Progenitor cell of endocrine pancreas (in vitro differentiated cells): ENCODE measurements around the gene L3MBTL3. TPM values are rescaled to one million over a fixed set of nuclear protein-coding genes. Genes with fewer than 3 reads are reported as not detected.

Experiments used
- DNase-seq: peaks from one replicate; pipeline ENCODE4 v3.0.0; 2021; ENCODE audit warnings: low spot score; ENCODE audit not compliant: unreplicated experiment
- H3K27ac Mint-ChIP-seq: 2 replicates; pipeline ENCODE4 v1.8.0; 2021; ENCODE audit warnings: mild to moderate bottlenecking, moderate library complexity, mixed read lengths
- H3K27me3 Mint-ChIP-seq: 2 replicates; pipeline ENCODE4 v1.8.0; 2021; ENCODE audit warnings: mixed read lengths
- H3K36me3 Mint-ChIP-seq: 2 replicates; pipeline ENCODE4 v1.8.0; 2022; ENCODE audit warnings: mixed read lengths; ENCODE audit not compliant: insufficient read depth
- H3K4me1 Mint-ChIP-seq: 2 replicates; pipeline ENCODE4 v1.8.0; 2021; ENCODE audit warnings: low read depth, mixed read lengths
- H3K4me3 Mint-ChIP-seq: 2 replicates; pipeline ENCODE4 v1.8.0; 2021; ENCODE audit warnings: low read depth, mild to moderate bottlenecking, moderate library complexity, mixed read lengths
- H3K9me3 Mint-ChIP-seq: 2 replicates; pipeline ENCODE4 v1.8.0; 2021; ENCODE audit warnings: low read depth, mixed read lengths
- total RNA-seq: library from RNA; stranded (reverse); gene quantifications from 2 replicates; pipeline ENCODE4 v1.2.1, GENCODE V29; 2021
- TF ChIP-seq, protein P1 (sequence below): fragments of 200-600 bp; sonication (generic); IDR thresholded peaks from one replicate; pipeline ENCODE4 v1.5.0; 2021; ENCODE audit warnings: antibody characterized with exemption, mild to moderate bottlenecking; ENCODE audit not compliant: unreplicated experiment

The L3MBTL3 gene
- total RNA-seq, 1 donor from 2014 or later = 30.3 TPM

DNA sequence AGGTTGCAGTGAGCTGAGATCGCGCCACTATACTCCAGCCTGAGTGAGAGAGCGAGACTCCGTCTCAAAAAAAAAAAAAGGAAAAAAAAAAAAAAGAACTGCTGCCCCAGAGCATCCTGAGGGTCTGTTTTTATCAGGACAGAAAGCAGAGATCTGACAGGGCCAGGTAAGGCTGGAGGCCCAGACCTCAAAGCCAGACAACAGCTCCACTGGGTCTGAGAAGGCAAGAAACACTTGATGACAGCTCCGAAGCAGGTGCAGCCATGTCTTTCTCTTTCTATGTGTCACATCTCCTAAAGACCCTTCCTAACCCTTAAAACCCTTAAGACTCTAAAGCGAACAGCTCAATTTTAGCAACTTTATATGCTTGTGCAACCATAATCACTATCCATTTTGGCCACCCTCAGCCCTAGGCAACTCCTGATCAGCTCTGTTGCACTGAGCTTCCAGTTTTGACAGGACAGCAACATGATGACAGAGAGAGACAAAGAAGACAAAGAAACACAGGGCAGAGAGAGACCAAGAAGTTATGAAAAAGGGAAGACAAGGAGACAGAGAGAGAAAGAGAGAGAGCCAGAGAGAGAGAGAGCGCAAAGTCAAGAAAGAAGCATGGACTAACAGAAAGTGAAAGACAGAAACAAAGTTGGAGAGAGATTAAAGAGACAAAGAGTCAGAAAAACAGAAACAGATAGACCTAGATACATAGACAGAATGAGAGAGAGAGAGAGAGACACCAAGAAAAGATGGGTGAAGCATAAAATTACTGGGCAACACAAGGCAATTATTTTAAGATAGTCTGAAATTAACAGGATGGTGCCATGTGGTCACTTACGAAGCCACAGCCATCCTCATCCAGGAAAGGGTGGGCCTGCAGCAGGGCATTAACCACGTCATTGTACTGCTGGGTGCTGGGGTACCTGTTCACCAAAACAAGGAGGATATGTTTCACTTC, 165.2 kb downstream of the L3MBTL3 start:
- H3K27ac Mint-ChIP-seq = no peak overlapping the region
- TF ChIP-seq, protein P1, sequence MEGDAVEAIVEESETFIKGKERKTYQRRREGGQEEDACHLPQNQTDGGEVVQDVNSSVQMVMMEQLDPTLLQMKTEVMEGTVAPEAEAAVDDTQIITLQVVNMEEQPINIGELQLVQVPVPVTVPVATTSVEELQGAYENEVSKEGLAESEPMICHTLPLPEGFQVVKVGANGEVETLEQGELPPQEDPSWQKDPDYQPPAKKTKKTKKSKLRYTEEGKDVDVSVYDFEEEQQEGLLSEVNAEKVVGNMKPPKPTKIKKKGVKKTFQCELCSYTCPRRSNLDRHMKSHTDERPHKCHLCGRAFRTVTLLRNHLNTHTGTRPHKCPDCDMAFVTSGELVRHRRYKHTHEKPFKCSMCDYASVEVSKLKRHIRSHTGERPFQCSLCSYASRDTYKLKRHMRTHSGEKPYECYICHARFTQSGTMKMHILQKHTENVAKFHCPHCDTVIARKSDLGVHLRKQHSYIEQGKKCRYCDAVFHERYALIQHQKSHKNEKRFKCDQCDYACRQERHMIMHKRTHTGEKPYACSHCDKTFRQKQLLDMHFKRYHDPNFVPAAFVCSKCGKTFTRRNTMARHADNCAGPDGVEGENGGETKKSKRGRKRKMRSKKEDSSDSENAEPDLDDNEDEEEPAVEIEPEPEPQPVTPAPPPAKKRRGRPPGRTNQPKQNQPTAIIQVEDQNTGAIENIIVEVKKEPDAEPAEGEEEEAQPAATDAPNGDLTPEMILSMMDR = no peak
- H3K27me3 Mint-ChIP-seq = peaks cover 5% of the 10 kb centered on the region
- H3K4me1 Mint-ChIP-seq = peaks cover 9% of the 10 kb centered on the region
- H3K36me3 Mint-ChIP-seq = no peaks in the 10 kb centered on the region
- DNase-seq = no peak
- H3K9me3 Mint-ChIP-seq = no peaks in the 10 kb centered on the region
- H3K4me3 Mint-ChIP-seq = no peak overlapping the region

DNA sequence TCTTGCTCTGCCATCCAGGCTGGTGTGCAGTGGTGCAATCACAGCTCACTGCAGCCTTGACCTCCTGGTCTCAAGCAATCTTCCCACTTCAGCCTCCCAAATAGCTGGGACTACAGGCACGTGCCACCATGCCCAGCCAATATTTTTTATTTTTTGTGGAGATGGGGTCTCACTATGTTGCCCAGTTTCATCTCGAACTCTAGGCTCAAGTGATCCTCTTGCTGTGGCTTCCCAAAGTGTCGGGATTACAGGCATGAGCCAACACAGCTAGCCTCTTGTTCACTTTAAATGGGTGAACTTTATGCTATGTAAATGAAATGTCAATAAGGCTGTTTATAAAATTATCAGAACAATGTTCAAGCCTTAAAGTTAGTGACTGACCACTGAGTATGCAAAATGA, 167.3 kb downstream of the L3MBTL3 start:
- TF ChIP-seq, protein P1 = no peak
- Mint-ChIP-seq H3K9me3 (peaks cover 3% of the 10 kb centered on the region), H3K36me3 (no peaks in the 10 kb centered on the region), H3K4me1 (peaks cover 13% of the 10 kb centered on the region), H3K27ac (no peak overlapping the region), H3K4me3 (no peak overlapping the region), H3K27me3 (peaks cover 5% of the 10 kb centered on the region)
- DNase-seq = no peak

DNA sequence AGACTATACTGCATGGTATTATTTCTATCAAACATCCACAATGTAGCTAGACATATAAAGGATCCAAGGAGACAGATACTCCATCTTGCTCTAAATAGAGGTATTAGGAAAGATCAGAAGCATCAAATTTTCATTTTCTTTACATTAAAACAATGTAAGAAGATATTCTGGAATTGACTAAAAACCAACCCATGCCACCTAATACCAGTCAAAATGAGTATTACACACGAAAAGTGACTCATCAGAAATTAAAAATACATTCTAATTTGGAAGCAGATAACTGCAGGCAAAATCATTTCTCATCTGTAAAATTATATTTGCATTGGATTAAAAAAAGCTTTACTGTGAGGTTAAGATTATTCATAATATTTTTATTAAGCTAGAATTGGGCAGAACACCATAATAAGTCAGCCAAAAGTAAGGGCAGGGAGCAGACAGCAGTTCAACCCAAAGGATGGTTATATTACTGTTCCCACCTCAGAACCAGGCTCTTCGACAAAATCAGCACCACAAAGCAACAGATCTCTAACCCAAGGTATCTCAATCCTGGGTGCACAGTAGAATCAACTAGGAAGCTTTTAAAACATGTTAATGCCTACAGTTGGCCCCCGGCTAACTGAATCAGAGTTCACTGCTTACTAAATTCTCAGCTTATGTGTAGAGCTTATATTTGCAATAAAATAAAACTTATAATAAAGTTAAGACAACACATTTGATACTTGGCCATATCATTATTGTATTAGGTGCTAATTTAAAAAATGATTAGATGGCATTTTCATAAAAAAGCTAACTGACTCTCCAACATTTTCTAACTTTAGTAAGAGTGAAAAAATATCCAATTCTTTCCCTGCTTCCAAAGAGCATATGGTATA, 169.2 kb downstream of the L3MBTL3 start:
- peaks cover 5% of the 10 kb centered on the region for H3K27me3 Mint-ChIP-seq
- peaks cover 7% of the 10 kb centered on the region for H3K9me3 Mint-ChIP-seq
- H3K4me1 Mint-ChIP-seq = peaks cover 10% of the 10 kb centered on the region
- no peak overlapping the region for H3K4me3 Mint-ChIP-seq
- peaks cover 1% of the 10 kb centered on the region for H3K36me3 Mint-ChIP-seq
- TF ChIP-seq, protein P1 = no peak
- H3K27ac Mint-ChIP-seq = no peak overlapping the region
- no peak for DNase-seq

DNA sequence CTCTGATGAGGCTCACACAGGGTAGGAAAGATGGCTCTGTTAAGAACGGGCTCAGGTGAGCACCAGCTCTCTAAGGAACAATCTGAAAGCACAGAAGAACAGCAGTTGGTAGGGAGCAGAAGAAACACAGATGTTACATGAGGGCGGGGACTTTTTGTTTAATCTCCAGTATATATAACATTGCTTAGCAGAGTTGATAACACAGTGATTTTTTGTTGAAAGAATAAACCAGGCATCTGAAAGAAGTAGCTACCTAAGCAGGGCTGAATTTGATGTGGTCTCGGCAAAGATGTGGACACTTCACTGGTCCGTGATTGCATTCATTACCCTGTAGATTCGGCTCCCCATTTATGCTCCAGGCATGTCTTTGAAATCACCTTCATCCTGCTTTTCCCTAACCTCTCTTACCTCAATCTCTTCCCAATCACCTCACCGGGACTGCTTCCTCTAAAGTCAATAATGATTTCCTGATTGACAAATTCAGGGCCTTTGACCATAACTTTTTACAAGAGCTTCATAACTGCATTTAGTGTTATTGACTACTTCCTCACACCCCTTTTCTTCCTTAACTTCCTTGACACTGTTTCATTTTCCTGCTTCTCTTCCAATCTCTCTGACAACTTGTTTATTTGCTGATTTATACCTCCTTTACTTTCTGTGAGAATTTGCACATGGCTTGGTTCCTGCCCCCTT, 170.0 kb downstream of the L3MBTL3 start:
- no peak overlapping the region for H3K27ac Mint-ChIP-seq
- H3K4me1 Mint-ChIP-seq = peaks cover 10% of the 10 kb centered on the region
- no peak overlapping the region for H3K4me3 Mint-ChIP-seq
- H3K9me3 Mint-ChIP-seq = peaks cover 11% of the 10 kb centered on the region
- peaks cover 5% of the 10 kb centered on the region for H3K27me3 Mint-ChIP-seq
- TF ChIP-seq, protein P1 = no peak
- H3K36me3 Mint-ChIP-seq = peaks cover 1% of the 10 kb centered on the region
- no peak for DNase-seq
